ENCODE measurements around the gene YAF2. TPM values are rescaled to one million over a fixed set of nuclear protein-coding genes. Genes with fewer than 3 reads are reported as not detected.

Gene YAF2, protein sequence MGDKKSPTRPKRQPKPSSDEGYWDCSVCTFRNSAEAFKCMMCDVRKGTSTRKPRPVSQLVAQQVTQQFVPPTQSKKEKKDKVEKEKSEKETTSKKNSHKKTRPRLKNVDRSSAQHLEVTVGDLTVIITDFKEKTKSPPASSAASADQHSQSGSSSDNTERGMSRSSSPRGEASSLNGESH
- polyA plus RNA-seq (2013, experiment 1 of 4), result 14.5 TPM
- polyA plus RNA-seq (2013, experiment 2 of 4), result 17.1 TPM
- polyA plus RNA-seq (2013, experiment 3 of 4), result 13.6 TPM
- polyA plus RNA-seq (2013, experiment 4 of 4), result 15.3 TPM

DNA sequence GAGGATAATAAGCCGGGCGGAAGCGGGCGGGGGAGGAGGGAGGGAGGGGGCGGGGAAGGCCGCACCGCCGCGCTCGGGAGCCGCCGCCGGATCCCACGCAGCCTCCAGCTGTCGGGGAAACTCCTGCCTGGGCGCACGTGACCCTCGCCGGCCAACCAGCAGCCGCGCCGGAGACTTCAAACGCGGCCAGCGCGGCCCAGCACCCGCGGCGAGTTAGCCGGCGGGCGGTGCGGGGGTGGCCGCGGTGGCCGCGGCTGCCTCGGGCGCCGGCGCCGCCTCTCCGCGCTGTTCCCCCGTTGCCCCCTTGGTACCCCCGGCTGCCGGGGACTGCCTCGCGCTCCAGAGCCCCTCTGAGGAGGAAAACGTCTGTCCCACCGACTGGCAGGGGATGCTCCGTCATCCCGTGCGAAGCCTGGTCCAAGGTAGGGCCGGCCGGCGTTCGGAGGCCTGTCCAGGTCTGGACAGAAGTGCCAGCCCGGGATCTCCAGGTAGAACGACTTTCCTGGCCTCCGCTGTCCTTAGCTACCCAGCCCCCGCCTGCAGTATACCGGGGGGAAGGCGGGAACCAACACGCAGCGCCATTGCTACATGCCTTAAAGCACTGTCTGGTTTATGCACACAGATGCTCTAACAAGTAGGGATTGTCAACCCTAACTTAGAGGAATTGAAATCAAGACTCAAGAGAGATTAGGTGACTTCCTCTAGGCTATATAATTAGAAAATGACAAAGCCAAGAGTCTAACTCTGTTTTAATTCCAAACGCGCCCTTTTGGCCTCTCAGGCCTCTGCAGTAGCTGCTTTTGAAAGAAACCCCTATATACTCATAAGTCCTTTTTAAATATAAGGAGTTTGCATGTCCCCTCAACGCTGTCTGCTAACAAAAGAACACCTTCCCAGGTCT lies at the start of gene YAF2:
Gene YAF2 (minus strand): TSS at position 9 of the 901 bp plus-strand sequence. CDS start 68 bp downstream, outside the sequence.
- H3K4me1 ChIP-seq (ENCODE audit: control insufficient read depth, insufficient read depth, low read length), result no peaks in the 10 kb centered on the region
- H3K4me3 ChIP-seq (ENCODE audit: insufficient read depth, low read depth, low read length), result peak within 1 kb of the TSS; percentile 69
- peaks cover 24% of the 10 kb centered on the region for H3K27me3 ChIP-seq (ENCODE audit: control insufficient read depth, insufficient read depth, low read length, poor library complexity, severe bottlenecking)
- no peaks in the 10 kb centered on the region for H3K9me3 ChIP-seq (ENCODE audit: control insufficient read depth, low read length)
- peak within 1 kb of the TSS; percentile 77 for H3K27ac ChIP-seq (ENCODE audit: insufficient read depth, low read depth, low read length, poor library complexity, severe bottlenecking)
- 4% methylated on average over 69 of the region's 69 CpGs for WGBS, 2 experiments
- no peaks in the 10 kb centered on the region for H3K36me3 ChIP-seq (ENCODE audit: control insufficient read depth, insufficient read depth, low read length)

DNA sequence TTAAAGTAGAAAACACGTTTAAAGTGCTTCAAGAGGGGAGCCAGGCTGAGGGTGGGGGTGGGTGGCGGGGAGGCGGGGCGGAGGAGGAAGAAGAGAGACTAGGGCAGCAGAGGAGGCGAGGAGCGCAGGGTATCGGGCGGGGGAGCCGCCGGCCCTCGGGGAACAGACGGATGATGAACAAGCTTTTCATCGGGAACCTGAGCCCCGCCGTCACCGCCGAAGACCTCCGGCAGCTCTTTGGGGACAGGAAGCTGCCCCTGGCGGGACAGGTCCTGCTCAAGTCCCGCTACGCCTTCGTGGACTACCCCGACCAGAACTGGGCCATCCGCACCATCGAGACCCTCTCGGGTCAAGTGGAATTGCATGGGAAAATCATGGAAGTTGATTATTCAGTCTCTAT lies 48.7 kb upstream of the YAF2 start:
- no peak overlapping the region for H3K4me3 ChIP-seq (ENCODE audit: insufficient read depth, low read depth, low read length)
- 93% methylated on average over 26 of the region's 26 CpGs for WGBS, 2 experiments
- no peaks in the 10 kb centered on the region for H3K27me3 ChIP-seq (ENCODE audit: control insufficient read depth, insufficient read depth, low read length, poor library complexity, severe bottlenecking)
- no peak overlapping the region for H3K27ac ChIP-seq (ENCODE audit: insufficient read depth, low read depth, low read length, poor library complexity, severe bottlenecking)
- H3K4me1 ChIP-seq (ENCODE audit: control insufficient read depth, insufficient read depth, low read length), result no peaks in the 10 kb centered on the region
- H3K9me3 ChIP-seq (ENCODE audit: control insufficient read depth, low read length), result no peaks in the 10 kb centered on the region
- H3K36me3 ChIP-seq (ENCODE audit: control insufficient read depth, insufficient read depth, low read length), result no peaks in the 10 kb centered on the region

DNA sequence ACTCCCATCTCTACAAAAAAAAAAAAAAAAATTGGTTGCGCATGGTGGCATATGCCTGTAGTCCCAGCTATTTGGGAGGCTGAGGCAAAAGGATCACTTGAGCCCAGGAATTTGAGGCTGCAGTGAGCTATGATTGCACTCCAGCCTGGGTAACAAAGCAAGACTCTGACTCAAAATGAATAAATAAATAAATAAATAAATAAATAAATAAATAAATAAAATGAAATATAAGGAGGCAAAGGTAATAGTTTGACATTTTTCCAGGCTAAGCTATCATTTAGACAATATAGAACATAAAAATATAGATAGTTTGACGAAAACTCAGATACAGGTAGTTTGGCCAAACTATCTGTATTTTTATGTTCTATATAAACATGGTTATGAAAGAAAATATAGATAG lies 47.4 kb upstream of the YAF2 start:
- no peaks in the 10 kb centered on the region for H3K27me3 ChIP-seq (ENCODE audit: control insufficient read depth, insufficient read depth, low read length, poor library complexity, severe bottlenecking)
- no peaks in the 10 kb centered on the region for H3K4me1 ChIP-seq (ENCODE audit: control insufficient read depth, insufficient read depth, low read length)
- H3K27ac ChIP-seq (ENCODE audit: insufficient read depth, low read depth, low read length, poor library complexity, severe bottlenecking), result no peak overlapping the region
- no peak overlapping the region for H3K4me3 ChIP-seq (ENCODE audit: insufficient read depth, low read depth, low read length)
- 100% methylated on average over 1 to 2 of the region's 2 CpGs for WGBS, 2 experiments
- no peaks in the 10 kb centered on the region for H3K9me3 ChIP-seq (ENCODE audit: control insufficient read depth, low read length)
- no peaks in the 10 kb centered on the region for H3K36me3 ChIP-seq (ENCODE audit: control insufficient read depth, insufficient read depth, low read length)

DNA sequence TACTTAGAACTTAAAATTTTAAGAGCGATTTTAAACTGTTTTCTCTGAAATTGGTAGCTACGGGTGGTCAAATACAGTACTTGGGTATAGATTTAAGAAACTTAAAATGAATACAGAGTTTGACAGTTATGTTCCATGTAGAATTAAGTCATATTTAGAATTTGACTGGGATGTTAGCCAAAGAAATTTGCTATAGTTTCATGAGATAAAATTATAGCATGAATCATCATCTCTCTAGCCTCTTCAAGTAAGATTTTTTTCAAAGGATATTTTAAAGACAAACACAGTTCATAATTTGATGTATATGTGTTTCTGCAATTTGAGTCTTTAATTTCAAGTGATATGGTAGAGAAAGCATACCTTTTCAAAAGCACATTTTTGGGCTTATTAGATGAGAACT lies 46.8 kb upstream of the YAF2 start:
- Histone ChIP-seq H3K9me3 (ENCODE audit: control insufficient read depth, low read length) (no peaks in the 10 kb centered on the region), H3K4me1 (ENCODE audit: control insufficient read depth, insufficient read depth, low read length) (no peaks in the 10 kb centered on the region), H3K36me3 (ENCODE audit: control insufficient read depth, insufficient read depth, low read length) (no peaks in the 10 kb centered on the region), H3K27ac (ENCODE audit: insufficient read depth, low read depth, low read length, poor library complexity, severe bottlenecking) (no peak overlapping the region), H3K4me3 (ENCODE audit: insufficient read depth, low read depth, low read length) (no peak overlapping the region), H3K27me3 (ENCODE audit: control insufficient read depth, insufficient read depth, low read length, poor library complexity, severe bottlenecking) (no peaks in the 10 kb centered on the region)
- WGBS, 2 experiments, result 94 to 98% methylated on average over 2 of the region's 2 CpGs

DNA sequence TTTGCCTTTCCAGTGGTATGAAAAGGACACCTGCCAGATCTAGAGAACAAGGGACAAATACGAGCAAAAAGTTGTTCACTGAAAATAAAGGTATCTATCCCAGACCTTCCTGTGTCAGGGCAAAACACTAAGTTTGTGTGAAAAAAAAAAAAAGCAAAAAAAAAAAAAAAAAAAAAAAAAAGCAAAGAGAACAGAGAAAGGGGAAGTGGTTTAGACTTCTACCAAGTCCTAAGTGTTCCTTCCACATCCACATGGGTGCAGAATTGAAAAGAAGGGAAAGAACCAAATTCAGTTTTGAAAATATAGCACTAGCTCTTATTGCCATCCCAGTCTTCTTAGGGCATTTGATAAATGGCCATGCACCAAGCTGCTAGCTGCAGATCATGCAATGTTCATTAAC lies 46.1 kb upstream of the YAF2 start:
- no peaks in the 10 kb centered on the region for H3K9me3 ChIP-seq (ENCODE audit: control insufficient read depth, low read length)
- no peaks in the 10 kb centered on the region for H3K36me3 ChIP-seq (ENCODE audit: control insufficient read depth, insufficient read depth, low read length)
- H3K27ac ChIP-seq (ENCODE audit: insufficient read depth, low read depth, low read length, poor library complexity, severe bottlenecking), result no peak overlapping the region
- 93 to 100% methylated on average over 1 of the region's 1 CpG for WGBS, 2 experiments
- H3K4me3 ChIP-seq (ENCODE audit: insufficient read depth, low read depth, low read length), result no peak overlapping the region
- H3K4me1 ChIP-seq (ENCODE audit: control insufficient read depth, insufficient read depth, low read length), result no peaks in the 10 kb centered on the region
- no peaks in the 10 kb centered on the region for H3K27me3 ChIP-seq (ENCODE audit: control insufficient read depth, insufficient read depth, low read length, poor library complexity, severe bottlenecking)

DNA sequence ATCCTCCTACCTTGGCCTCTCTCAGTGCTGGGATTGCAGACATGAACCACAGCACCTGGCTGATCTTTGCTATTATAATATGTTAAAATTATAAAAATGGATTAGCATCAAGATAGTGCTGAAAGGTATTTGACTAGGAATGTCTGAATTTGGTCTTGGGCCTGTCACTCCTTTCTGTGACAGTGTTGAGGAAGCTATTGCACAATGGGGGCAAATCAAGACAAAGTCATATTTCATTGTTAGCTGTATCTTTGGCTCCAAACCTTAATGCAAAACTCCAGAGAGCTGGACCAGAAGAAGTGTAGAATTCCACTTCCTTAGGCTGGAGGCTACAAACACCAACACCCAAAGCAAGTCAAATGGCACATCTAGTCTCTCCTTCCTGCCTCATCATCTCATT lies 45.7 kb upstream of the YAF2 start:
- Histone ChIP-seq H3K36me3 (ENCODE audit: control insufficient read depth, insufficient read depth, low read length) (no peaks in the 10 kb centered on the region), H3K27ac (ENCODE audit: insufficient read depth, low read depth, low read length, poor library complexity, severe bottlenecking) (no peak overlapping the region), H3K9me3 (ENCODE audit: control insufficient read depth, low read length) (no peaks in the 10 kb centered on the region), H3K27me3 (ENCODE audit: control insufficient read depth, insufficient read depth, low read length, poor library complexity, severe bottlenecking) (no peaks in the 10 kb centered on the region), H3K4me3 (ENCODE audit: insufficient read depth, low read depth, low read length) (no peak overlapping the region), H3K4me1 (ENCODE audit: control insufficient read depth, insufficient read depth, low read length) (no peaks in the 10 kb centered on the region)

DNA sequence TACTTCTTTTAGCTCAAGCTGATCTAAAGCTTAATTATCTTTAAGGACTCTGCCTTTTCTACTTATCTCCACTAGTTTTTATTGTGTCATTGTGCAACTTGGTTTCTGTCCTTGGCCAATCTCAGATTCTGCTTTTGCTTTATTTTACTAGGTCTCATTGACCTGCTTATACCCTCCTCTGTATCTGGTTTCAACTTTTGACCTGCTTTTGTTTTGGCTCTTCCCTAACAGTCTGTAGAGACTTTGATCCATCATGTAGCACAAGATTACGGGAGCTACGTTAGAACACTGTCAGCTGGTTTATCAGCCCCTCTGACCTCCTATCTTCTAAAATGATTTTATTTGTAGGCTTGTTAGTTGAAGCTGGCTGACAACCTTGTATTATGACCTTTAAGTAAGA lies 44.2 kb upstream of the YAF2 start:
- Histone ChIP-seq H3K36me3 (ENCODE audit: control insufficient read depth, insufficient read depth, low read length) (no peaks in the 10 kb centered on the region), H3K4me1 (ENCODE audit: control insufficient read depth, insufficient read depth, low read length) (no peaks in the 10 kb centered on the region), H3K27me3 (ENCODE audit: control insufficient read depth, insufficient read depth, low read length, poor library complexity, severe bottlenecking) (no peaks in the 10 kb centered on the region), H3K27ac (ENCODE audit: insufficient read depth, low read depth, low read length, poor library complexity, severe bottlenecking) (no peak overlapping the region), H3K4me3 (ENCODE audit: insufficient read depth, low read depth, low read length) (no peak overlapping the region), H3K9me3 (ENCODE audit: control insufficient read depth, low read length) (no peaks in the 10 kb centered on the region)
- WGBS, 2 experiments, result 77 to 79% methylated on average over 2 of the region's 2 CpGs

DNA sequence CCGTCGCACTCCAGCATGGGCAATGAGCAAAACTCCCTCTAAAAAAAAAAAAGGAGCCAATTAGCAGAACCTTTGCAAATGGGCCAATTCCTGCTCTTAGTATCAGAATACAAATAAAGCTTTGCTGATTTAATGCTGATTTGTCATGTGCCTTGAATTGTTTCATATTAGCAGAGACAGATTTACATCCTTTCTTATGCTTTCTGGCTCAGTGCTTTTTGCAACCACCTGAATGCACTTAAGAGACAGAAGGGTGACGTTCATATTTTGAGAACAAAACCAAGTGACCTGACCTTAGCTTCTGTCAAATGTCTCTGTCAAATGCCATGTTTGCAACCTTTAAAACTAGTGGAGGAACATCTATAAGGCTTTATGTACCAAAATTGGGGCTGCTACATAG lies 43.8 kb upstream of the YAF2 start:
- no peaks in the 10 kb centered on the region for H3K27me3 ChIP-seq (ENCODE audit: control insufficient read depth, insufficient read depth, low read length, poor library complexity, severe bottlenecking)
- H3K9me3 ChIP-seq (ENCODE audit: control insufficient read depth, low read length), result no peaks in the 10 kb centered on the region
- H3K36me3 ChIP-seq (ENCODE audit: control insufficient read depth, insufficient read depth, low read length), result no peaks in the 10 kb centered on the region
- no peaks in the 10 kb centered on the region for H3K4me1 ChIP-seq (ENCODE audit: control insufficient read depth, insufficient read depth, low read length)
- H3K4me3 ChIP-seq (ENCODE audit: insufficient read depth, low read depth, low read length), result no peak overlapping the region
- 93 to 95% methylated on average over 3 of the region's 3 CpGs for WGBS, 2 experiments
- H3K27ac ChIP-seq (ENCODE audit: insufficient read depth, low read depth, low read length, poor library complexity, severe bottlenecking), result no peak overlapping the region

DNA sequence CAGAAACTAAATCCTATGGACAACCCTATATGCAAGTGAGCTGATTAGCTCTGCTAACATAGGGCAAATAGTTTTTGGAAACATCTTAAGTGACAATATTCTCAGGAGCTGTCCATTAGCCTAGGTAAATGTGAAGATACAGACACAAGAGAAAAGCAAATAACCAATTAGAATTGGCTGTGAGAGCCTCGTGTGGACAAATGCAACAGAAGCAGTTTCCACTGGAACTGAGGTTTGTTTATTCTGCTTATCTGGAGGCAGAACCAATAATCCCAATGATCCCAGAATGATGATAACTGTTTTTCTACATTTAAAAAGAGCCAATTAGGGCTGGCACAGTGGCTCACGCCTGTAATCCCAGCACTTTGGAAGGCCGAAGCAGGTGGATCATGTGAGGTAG lies 43.2 kb upstream of the YAF2 start:
- H3K4me3 ChIP-seq (ENCODE audit: insufficient read depth, low read depth, low read length), result no peak overlapping the region
- no peaks in the 10 kb centered on the region for H3K9me3 ChIP-seq (ENCODE audit: control insufficient read depth, low read length)
- no peaks in the 10 kb centered on the region for H3K27me3 ChIP-seq (ENCODE audit: control insufficient read depth, insufficient read depth, low read length, poor library complexity, severe bottlenecking)
- H3K27ac ChIP-seq (ENCODE audit: insufficient read depth, low read depth, low read length, poor library complexity, severe bottlenecking), result no peak overlapping the region
- WGBS, 2 experiments, result 77 to 86% methylated on average over 3 of the region's 3 CpGs
- no peaks in the 10 kb centered on the region for H3K36me3 ChIP-seq (ENCODE audit: control insufficient read depth, insufficient read depth, low read length)
- H3K4me1 ChIP-seq (ENCODE audit: control insufficient read depth, insufficient read depth, low read length), result no peaks in the 10 kb centered on the region

DNA sequence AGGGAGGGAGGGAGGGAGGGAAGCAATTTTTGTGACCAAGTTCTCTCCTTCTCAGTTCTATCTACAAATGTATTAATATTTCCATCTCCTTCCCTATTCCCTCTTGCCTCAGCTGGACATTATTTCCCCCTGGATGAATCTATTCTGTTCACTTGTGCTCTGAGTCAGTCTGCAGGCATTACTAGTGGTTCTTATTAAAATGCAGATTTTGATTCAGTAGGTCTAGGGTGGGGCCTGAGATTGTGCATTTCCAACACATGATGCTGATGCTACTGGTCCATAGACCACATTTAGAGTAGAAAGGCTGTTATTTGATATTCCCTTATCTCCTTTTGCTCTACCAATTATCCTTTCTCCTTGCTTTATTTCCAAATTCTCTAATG lies 40.1 kb upstream of the YAF2 start:
- H3K36me3 ChIP-seq (ENCODE audit: control insufficient read depth, insufficient read depth, low read length), result no peaks in the 10 kb centered on the region
- no peak overlapping the region for H3K4me3 ChIP-seq (ENCODE audit: insufficient read depth, low read depth, low read length)
- H3K27ac ChIP-seq (ENCODE audit: insufficient read depth, low read depth, low read length, poor library complexity, severe bottlenecking), result no peak overlapping the region
- H3K4me1 ChIP-seq (ENCODE audit: control insufficient read depth, insufficient read depth, low read length), result no peaks in the 10 kb centered on the region
- H3K9me3 ChIP-seq (ENCODE audit: control insufficient read depth, low read length), result no peaks in the 10 kb centered on the region
- H3K27me3 ChIP-seq (ENCODE audit: control insufficient read depth, insufficient read depth, low read length, poor library complexity, severe bottlenecking), result no peaks in the 10 kb centered on the region
